SKM-1 treated with dmso at 0.1 percent for 144 hours (cell line): Measurements from ENCODE around the gene CCDC190.
"Not testable (repeated sequence)": the region's sequence is repeated elsewhere in the genome, so short reads cannot be mapped to it uniquely, and the experiment has no call there.

ENCODE experiments used
- DNase-seq: peaks from one replicate; lab custom pipeline; 2025; ENCODE audit not compliant: unreplicated experiment; lab: John Stamatoyannopoulos, UW

Gene CCDC190

DNA sequence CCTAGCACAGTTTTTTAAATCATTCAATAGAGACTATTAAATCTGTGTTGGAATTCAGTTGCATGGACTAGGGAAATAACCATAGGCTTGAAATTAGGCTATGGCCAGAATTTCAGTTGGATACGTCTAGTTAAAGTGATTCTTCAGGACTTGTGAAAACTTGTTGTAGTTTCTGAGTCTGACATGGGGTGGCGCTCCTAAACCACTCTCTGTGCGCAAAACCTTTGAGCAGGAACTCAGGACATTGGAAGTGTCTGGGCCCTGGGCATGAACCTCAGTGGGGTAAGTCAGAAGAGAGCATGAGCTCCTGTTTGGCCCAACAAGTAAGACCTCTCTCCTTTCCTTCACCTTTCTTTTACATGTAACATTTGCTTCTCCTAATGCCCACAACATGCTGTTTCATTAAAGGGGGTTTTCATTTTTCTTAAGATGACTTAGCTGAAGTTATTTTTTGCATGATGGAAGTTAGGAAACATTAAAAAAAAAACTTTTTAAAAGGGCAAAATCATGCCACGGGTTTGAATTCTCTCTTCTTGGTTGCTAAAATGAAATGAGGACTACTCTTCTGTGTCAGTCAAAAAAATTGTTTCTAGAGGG is 17.1 kb upstream of the CCDC190 start:
- DNase-seq: peak; percentile 71

GRCh38 chr1:162877412-162877811 is 16.4 kb upstream of the CCDC190 start:
- DNase-seq: no peak

DNA sequence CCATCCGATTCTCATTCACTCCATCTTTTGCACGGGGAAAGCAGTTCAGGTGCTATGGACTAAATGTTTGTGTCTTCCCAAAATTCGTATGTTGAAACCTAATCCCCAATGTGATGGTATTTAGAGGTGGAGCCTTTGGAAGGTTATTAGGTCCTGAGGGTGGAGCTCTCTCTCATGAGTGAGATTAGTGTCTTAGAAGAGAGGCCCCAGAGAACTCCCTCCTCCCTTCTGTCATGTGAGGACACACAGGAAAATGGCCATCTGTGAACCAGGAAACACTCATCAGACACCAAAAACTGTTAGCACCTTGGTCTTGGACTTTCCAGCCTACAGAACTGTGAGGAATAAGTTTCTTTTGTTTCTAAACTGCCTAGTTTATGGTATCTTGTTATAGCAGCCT is 15.8 kb upstream of the CCDC190 start:
- no peak for DNase-seq

GRCh38 chr1:162873671-162874666 is 13.0 kb upstream of the CCDC190 start:
- DNase-seq: no peak

- DNase-seq: no peak
Measured at GRCh38 chr1:162872981-162873380, 12.0 kb upstream of the CCDC190 start.

DNA sequence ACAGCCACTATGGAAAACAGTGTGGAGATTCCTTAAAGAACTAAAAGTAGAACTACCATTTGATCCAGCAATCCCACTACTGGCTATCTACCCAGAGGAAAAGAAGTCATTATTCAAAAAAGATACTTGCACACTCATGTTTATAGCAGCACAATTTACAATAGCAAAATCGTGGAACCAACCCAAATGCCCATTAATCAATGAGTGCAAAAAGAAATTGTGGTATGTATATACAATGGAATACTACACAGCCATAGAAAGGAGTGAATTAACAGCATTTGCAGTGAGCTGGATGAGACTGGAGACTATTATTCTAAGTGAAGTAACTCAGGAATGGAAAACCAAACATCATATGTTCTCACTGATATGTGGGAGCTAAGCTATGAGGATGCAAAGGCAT is 10.4 kb upstream of the CCDC190 start:
- DNase-seq: not testable (repeated sequence)

GRCh38 chr1:162868972-162869371 is 8.0 kb upstream of the CCDC190 start:
- no peak for DNase-seq

DNA sequence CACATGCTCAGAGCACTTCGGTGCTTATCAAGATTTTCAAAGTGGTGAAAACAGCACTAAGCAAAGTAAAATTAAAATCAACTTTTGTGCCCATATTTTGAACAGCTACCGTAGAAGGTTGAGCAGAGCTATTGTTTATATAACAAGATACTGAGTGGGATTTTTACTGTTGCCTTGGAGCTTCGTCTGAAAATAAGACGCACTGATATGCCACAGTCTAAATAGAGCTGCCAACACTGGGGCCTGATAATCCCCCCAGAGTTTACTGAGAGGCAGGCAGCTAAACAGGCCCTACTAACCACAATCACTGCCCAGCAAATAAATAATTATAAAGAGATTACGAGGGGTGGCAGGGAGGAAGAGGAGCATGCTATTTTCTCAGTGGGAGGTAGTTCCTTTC is 650 bp upstream of the CCDC190 start:
- DNase-seq: no peak

DNA sequence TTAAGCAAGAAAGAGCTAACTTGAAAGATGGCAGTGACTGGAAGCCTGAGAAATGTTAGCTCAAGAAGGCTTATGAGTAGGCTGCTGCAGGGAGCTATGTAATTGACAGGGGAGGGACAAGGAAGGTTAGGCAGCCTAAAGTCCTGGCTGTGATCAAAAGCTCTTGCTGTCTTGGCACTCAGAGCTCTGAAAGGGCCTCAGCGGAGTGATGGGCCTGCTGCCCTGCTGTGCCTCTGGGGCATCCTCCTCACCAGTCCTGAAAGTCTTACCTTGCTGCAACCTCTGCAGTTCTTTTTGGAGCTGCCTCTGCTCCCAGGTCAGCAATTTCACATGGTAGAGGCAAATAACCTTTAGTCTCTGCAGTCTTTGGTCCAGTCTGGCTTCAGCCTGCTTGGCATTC is 1.8 kb downstream of the CCDC190 start:
- DNase-seq: no peak

DNA sequence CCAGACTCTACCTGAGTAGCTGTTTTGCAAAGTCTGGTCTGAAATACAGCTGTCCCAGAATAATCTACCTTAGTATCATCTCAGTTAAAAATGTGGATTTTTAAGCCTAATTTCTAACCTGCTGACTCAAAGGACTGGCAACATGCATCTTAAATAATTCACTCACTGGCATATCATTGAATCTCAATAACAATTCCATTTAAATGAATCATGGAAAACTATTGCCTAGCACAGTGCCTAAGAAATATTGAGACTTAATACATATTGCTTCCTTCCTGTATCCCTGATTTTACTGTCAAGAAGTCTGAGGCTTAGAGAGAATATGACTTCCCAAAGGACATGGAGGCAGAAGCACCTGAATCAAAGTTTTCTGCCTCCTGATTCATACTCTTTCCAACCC is 3.1 kb downstream of the CCDC190 start:
- no peak for DNase-seq

- DNase-seq: no peak
Measured at GRCh38 chr1:162856260-162856659, 4.7 kb downstream of the CCDC190 start.

- DNase-seq: no peak
Measured at GRCh38 chr1:162855461-162856150, 5.4 kb downstream of the CCDC190 start.

GRCh38 chr1:162854245-162854882 is 6.6 kb downstream of the CCDC190 start:
- DNase-seq: peak; percentile 80

DNA sequence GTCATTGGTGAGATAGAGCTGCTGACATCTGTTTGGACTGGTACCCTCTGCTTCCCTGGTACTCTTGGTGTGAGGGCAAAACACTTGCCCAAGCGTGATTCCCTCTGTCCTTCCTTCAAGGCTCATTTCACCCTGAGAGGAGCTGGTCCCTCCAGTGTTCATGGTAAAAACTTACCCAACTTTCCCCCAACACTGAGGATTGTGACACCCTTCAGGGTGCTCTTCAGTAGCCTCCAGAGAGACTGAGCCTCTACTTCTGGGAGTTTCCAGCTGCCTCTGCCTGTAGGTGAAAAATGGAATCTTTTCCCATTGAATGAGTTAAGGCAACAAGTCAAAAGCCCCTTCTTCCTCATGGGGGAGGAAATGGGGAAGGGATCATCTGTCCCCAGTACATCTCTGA is 9.6 kb downstream of the CCDC190 start:
- no peak for DNase-seq

DNA sequence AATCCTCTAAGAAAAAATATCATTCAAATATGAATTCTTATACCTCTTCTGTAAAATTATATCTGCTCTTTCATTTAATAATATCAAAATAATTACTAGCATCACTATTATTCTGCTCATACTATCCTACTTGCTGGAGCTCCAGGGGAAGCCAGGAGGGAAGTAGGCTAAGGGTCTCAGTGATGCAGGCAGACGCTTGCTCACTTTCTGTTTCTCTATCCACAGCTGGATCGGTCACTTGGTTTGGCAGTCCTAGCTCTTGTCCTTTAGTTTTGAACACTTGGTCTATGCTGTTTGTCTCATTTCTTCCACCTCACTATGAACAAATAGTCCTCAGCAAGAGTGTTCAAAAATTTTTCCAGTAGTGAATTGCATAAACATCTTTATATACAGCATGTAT is 11.3 kb downstream of the CCDC190 start:
- DNase-seq: no peak

GRCh38 chr1:162847839-162848453 is 13.0 kb downstream of the CCDC190 start:
- DNase-seq: peak; percentile 67

DNA sequence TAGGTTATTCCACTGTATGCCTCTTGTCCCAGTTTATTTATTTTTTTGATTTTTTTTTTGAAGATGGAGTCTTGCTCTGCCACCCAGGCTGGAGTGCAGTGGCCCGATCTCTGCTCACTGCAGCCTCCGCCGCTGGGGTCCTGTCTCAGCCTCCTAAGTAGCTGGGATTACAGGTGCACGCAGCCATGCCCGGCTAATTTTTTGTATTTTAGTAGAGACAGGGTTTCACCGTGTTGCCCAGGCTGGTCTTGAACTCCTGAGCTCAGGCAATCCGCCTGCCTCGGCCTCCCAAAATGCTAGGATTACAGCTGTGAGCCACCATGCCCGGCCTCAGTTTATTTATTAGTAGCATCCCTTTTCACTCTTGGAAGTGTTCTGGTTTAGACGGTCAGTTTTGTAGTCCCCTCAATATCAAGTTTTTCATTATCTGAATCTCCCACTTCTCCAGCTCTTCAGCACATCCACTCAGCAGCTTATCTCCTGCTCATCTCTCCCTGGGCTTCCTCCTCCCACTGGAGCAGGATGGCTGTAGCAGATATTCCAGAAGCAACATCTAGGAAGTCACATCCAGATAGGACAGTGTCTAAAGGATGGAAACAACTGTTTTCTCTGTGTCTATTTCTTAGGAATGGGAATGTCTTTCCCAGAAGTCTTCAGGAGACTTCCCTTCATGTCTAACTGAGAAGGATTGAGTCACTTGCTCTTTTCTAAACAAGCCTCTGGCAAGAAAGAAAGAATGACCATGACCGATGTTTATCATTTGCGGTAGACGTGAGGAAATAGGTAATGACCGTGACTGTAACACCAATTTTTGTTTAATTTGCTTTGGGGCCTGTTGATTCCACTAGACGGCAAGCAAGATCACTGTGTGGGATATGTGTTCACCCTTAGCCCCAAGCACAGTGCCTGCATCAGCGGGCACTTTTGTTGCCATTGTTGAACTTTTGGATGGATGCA is 14.4 kb downstream of the CCDC190 start:
- no peak for DNase-seq

DNA sequence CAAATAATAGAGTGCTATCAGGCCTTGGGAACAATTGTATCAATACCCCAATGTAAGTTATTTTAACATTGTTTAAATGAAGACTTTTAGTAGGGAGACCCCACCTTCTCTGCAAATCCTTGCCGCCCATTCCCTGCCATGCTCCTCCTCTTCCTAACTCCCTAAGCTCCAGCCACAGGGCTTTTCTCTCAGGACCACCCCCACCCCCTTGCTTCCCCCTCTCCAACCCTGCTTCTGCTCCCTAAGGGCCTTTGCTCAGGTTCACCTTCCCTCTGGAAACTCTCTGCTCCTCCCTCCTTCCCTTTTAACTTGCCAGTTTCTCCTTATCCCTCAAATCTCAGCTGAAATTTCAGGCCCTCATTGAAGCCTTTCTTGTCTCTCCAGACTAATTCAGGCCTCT is 16.8 kb downstream of the CCDC190 start:
- no peak for DNase-seq

DNA sequence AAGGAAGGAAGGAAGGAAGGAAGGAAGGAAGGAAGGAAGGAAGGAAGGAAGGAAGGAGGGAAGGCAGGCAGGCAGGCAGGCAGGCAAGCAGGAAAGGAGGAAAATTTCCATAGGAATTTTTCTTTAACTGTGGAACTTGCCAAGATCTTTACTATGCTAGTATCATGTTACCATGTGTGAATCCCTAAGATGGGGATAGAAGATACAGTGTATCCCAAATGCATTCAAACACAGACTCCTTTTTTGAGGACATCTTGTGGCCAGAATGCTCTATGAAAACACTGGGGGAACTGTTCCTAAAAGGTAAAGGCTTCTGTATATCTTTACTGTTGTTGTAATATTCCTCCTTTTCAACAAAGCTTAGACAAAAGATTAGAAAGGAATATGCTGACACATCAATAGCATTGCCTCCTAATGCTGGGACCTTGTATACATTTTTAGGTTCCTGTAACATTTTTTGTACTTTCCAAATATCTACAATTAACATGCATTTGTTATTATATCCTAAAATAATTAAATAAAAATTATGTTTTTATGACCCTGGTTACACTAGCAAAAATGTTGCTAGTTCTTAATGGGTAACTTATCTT is 20.6 kb downstream of the CCDC190 start:
- no peak for DNase-seq
